ENCODE data around the gene ADSS2. TPM values are rescaled to one million over a fixed set of nuclear protein-coding genes. Genes with fewer than 3 reads are reported as not detected.
"Not testable (repeated sequence)": the region's sequence is repeated elsewhere in the genome, so short reads cannot be mapped to it uniquely, and the experiment has no call there.

Gene ADSS2
- total RNA-seq, result 38.5 TPM
- long read RNA-seq, transcript ADSS-201 (13 exons, 2,780 nt), result major isoform, 42 of 47 reads
- long read RNA-seq, partial matches to known transcripts, result 2 of 47 reads
- long read RNA-seq, other reads (novel, unspliced or antisense), result 3 of 47 reads

DNA sequence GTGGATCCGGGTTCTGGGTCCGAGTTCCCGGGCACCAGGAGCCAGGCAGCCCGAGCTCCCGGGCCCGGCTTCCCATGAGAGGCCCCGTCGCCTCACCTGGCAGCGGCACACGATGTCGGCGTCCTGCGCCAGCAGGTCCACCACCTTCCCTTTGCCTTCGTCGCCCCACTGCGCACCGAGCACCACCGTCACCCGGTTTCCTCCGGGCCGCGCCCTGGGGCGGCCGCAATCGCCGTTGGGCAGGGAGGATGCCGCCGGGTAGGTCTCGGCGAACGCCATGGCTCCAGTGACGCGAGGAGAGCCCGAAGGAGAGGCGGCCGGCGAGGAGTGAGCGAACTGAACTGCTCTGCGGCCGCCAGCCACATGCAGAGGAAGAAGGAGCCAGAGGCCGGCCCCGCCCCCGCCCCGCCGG is at the start of gene ADSS2:
TSS of gene ADSS2 (minus strand) at position 371 of the 412 bp plus-strand sequence. CDS start at position 279, 92 bp downstream.
- no peak for ATAC-seq
- H3K4me1 ChIP-seq, result peaks cover 40% of the 10 kb centered on the region
- TF ChIP-seq CTCF (IDR thresholded peaks at IDR 0.05), result no peak
- H3K27ac ChIP-seq, result peak within 1 kb of the TSS; percentile 97
- no peaks in the 10 kb centered on the region for H3K27me3 ChIP-seq (ENCODE audit: low read depth)
- DNase-seq, result no peak
- intact Hi-C loops (cut with DNase I), result no loop called here
- H3K4me3 ChIP-seq, result peak within 1 kb of the TSS; percentile 92
- no peaks in the 10 kb centered on the region for H3K9me3 ChIP-seq
- no peaks in the 10 kb centered on the region for H3K36me3 ChIP-seq

DNA sequence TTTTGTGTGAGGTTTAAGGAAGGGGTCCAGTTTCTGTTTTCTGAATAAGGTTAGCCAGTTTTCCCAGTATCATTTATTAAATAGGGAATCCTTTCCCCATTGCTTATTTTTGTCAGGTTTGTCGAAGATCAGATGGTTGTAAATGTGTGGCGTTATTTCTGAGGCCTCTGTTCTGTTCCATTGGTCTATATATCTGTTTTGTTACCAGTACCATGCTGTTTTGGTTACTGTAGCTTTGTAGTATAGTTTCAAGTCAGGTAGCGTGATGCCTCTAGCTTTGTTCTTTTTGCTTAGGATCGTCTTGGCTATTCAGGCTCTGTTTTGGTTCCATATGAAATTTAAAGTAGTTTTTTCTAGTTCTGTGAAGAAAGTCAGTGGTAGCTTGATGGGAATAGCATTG is 48.8 kb upstream of the ADSS2 start:
- ATAC-seq; H3K9me3 ChIP-seq; DNase-seq; H3K27ac ChIP-seq; H3K36me3 ChIP-seq; H3K4me3 ChIP-seq; intact Hi-C loops (cut with DNase I); H3K4me1 ChIP-seq; H3K27me3 ChIP-seq (ENCODE audit: low read depth): not testable (repeated sequence)

DNA sequence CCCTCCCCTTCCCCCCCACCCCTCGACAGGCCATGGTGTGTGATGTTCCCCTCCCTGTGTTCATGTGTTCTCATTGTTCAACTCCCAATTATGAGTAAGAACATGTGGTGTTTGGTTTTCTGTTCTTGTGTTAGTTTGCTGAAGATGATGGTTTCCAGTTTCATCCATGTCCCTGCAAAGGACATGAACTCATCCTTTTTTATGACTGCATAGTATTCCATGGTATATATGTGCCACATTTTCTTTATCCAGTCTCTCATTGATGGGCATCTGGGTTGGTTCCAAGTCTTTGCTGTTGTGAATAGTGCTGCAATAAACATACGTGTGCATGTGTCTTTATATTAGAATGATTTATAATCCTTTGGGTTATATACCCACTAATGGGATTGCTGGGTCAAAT is 47.8 kb upstream of the ADSS2 start:
- H3K27me3 ChIP-seq (ENCODE audit: low read depth); ATAC-seq; H3K27ac ChIP-seq; intact Hi-C loops (cut with DNase I); H3K4me1 ChIP-seq; H3K36me3 ChIP-seq; H3K9me3 ChIP-seq; H3K4me3 ChIP-seq; DNase-seq: not testable (repeated sequence)

DNA sequence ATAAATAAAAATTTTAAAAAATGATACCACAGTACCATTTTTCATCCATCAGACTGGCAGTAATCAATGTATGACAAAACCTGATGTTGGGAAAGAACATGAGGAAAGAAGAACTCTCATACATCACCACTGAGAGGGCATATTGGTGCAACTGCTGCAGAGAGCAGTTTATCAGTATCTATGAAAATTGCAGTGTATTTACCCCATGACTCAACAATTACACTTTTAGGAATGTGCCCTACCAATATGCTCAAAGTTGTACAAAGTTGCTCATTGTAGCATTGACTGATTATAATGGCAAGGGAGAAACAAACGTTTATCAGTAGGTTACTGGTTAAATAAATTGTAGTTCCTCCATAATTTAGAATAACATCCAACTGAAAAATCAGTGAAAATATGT is 46.1 kb upstream of the ADSS2 start:
- no peak overlapping the region for H3K4me3 ChIP-seq
- H3K36me3 ChIP-seq, result no peaks in the 10 kb centered on the region
- no peaks in the 10 kb centered on the region for H3K27me3 ChIP-seq (ENCODE audit: low read depth)
- H3K27ac ChIP-seq, result no peak overlapping the region
- no peak for ATAC-seq
- intact Hi-C loops (cut with DNase I), result no loop called here
- no peak for DNase-seq
- no peak for TF ChIP-seq CTCF (IDR thresholded peaks at IDR 0.05)
- H3K4me1 ChIP-seq, result no peaks in the 10 kb centered on the region
- H3K9me3 ChIP-seq, result peaks cover 6% of the 10 kb centered on the region

GRCh38 chr1:244496186-244496585 is 44.5 kb upstream of the ADSS2 start:
- H3K27ac ChIP-seq, result no peak overlapping the region
- no peaks in the 10 kb centered on the region for H3K36me3 ChIP-seq
- intact Hi-C loops (cut with DNase I), result no loop called here
- H3K9me3 ChIP-seq, result peaks cover 6% of the 10 kb centered on the region
- H3K27me3 ChIP-seq (ENCODE audit: low read depth), result no peaks in the 10 kb centered on the region
- no peak for TF ChIP-seq CTCF (IDR thresholded peaks at IDR 0.05)
- no peak for DNase-seq
- no peaks in the 10 kb centered on the region for H3K4me1 ChIP-seq
- no peak for ATAC-seq
- no peak overlapping the region for H3K4me3 ChIP-seq

- Histone ChIP-seq H3K27me3 (ENCODE audit: low read depth) (no peaks in the 10 kb centered on the region), H3K27ac (no peak overlapping the region), H3K4me1 (no peaks in the 10 kb centered on the region), H3K9me3 (no peaks in the 10 kb centered on the region), H3K36me3 (no peaks in the 10 kb centered on the region), H3K4me3 (no peak overlapping the region)
- DNase-seq (no peak), ATAC-seq (no peak)
- intact Hi-C loops (cut with DNase I), result no loop called here
- no peak for TF ChIP-seq CTCF (IDR thresholded peaks at IDR 0.05)
These were observed 42.9 kb upstream of the ADSS2 start for GRCh38 chr1:244494653-244495052.

DNA sequence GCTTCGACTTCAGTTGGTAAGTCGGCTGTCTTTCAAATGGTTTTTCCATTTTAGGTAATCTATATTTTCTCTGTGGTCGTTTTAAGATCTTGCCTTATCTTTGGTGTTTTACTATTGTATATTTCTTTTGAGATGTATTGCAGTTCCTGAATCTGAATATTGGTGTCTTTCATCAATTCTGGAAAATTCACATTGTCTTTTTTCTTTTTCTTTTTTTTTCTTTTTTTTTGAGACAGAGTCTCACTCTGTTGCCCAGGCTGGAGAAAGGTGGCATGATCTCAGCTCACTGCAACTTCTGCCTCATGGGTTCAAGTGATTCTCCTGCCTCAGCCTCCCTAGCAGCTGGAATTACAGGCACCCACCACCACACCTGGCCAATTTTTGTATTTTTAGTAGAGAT is 33.3 kb upstream of the ADSS2 start:
- H3K36me3 ChIP-seq; DNase-seq; H3K4me1 ChIP-seq; H3K27ac ChIP-seq; ATAC-seq; intact Hi-C loops (cut with DNase I); H3K27me3 ChIP-seq (ENCODE audit: low read depth); H3K4me3 ChIP-seq; H3K9me3 ChIP-seq: not testable (repeated sequence)
